CD4-positive, alpha-beta T cell treated with Interleukin-15 for 4 hours (primary cell): ENCODE measurements around the gene IL17B.
A peak's percentile ranks its signal among the peaks of the same experiment; 100 is the strongest.
"Not testable (repeated sequence)": the region's sequence is repeated elsewhere in the genome, so short reads cannot be mapped to it uniquely, and the experiment has no call there.

Experiments
- DNase-seq: peaks from one replicate; pipeline ENCODE4 v3.0.0-alpha.2; 2020; ENCODE audit warnings: low spot score

Gene IL17B

GRCh38 chr5:149400304-149400703 lies 21.2 kb upstream of the IL17B start:
- DNase-seq = no peak

DNA sequence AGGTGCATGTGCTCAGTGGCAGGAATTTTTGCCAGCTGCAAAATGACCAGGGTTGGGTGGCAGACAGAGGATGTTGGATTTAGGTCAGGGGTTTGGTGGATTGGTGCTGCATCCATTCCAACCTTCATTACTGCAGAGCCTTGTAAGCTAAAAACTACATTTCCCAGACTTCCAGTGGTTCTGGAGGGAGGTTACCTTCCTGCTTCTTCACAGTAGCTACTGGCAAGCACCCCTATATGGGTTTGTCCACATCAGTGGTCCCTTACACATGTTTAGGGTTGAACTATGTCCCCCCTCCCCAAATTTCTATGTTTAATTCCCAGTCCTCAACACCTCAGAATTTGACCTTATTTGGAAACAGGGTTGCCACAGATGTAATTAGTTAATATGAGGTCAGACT lies 20.7 kb upstream of the IL17B start:
- no peak for DNase-seq

DNA sequence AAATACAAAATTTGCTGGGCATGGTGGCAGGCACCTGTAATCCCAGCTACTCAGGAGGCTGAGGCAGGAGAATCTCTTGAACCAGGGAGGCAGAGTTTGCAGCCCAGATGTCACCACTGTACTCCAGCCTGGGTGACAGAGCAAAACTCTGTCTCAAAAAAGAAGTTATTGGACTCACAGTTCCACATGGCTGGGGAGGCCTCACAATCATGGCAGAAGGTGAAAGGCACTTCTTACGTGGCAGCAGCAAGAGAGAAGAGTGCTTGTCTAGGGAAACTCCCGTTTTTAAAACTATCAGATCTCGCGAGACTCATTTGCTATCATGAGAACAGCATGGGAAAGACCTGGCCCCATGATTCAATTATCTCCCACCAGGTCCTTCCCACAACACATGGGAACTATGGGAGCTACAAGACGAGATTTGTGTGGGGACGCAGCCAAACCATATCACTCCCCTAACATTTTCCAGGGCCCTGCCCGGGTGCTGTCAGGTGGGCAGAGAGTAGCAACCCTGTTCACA lies 19.7 kb upstream of the IL17B start:
- not testable (repeated sequence) for DNase-seq

DNA sequence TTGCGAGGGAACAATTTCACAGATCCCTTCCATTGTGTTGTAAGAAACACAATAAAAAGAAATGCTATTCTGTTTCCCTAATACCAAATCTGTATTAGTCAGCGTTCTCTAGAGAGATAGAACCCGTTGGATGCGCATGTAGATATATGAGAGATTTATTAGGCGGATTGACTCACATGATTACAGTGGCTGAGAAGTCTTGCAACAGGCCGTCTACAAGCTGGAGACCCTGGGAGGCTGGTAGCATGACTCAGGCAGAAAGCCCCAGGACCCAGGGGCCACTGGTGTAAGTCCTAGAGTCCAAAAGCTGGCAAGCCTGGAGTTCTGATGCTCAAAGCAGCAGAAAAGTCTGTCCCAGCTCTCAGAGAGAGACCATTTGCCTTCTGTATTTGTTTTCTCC lies 18.4 kb upstream of the IL17B start:
- DNase-seq = no peak

GRCh38 chr5:149394996-149395395 lies 15.9 kb upstream of the IL17B start:
- DNase-seq = not testable (repeated sequence)

GRCh38 chr5:149392718-149393117 lies 13.6 kb upstream of the IL17B start:
- no peak for DNase-seq

- DNase-seq = no peak
Observed at GRCh38 chr5:149391524-149391923, 12.4 kb upstream of the IL17B start.

DNA sequence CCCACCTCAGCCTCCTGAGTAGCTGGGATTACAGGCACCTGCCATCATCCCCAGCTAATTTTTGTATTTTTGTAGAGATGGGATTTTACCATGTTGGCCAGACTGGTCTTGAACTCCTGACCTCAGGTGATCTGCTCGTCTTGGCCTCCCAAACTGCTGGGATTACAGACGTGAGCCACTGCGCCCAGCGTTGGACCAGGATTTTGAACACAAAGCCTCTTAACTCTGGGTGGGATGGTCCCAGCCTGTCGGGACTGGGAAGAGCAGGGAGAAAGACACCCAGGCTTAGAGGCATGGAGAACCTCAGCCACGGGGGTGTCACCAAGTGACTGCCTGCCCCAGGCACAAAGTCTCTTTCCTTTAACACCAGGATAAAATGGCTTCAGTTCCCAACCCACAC lies 12.0 kb upstream of the IL17B start:
- DNase-seq = not testable (repeated sequence)

DNA sequence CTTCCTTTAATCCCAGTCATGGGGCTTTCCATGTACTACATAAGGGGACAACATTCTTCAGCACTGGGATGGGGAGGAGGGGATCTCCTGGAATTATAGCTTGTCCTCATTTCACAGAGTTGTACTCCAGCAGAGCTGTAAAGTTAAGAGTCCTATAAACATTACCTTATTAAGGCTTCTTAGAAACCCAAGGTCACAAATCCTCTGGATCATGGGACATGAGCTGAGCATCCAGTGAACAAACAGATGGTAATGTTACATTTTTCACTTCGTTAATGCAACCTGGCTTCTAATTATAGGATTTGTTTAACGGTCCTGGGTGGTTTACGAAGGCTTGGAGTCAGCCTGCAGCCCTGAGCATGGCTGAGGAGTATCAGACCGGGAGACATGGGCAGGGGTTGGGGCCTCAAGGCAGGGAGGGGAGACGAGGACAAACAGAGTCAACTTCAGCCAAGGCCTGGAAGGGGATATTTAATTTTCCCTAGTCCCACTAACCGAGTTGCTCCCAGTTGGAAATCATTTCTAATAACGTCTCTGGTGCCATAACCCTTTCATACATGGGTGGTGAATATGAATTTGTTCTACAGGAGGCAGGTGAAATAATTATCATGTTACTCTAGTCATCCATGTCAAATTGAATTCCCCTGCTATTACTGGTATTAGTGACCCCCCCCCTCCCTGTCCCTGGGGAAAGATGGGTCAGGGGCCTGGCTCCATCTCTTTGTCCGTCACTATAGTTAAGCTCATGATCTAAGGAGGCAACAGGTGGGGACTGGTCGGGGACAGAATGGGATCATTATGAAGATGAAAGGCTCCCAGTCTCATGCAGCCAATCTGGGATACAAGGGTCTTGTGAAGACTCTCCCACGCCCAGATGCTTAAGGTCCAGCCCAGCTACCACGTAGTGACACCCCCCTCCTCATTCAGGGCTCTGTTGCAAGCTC lies 10.7 kb upstream of the IL17B start:
- no peak for DNase-seq

DNA sequence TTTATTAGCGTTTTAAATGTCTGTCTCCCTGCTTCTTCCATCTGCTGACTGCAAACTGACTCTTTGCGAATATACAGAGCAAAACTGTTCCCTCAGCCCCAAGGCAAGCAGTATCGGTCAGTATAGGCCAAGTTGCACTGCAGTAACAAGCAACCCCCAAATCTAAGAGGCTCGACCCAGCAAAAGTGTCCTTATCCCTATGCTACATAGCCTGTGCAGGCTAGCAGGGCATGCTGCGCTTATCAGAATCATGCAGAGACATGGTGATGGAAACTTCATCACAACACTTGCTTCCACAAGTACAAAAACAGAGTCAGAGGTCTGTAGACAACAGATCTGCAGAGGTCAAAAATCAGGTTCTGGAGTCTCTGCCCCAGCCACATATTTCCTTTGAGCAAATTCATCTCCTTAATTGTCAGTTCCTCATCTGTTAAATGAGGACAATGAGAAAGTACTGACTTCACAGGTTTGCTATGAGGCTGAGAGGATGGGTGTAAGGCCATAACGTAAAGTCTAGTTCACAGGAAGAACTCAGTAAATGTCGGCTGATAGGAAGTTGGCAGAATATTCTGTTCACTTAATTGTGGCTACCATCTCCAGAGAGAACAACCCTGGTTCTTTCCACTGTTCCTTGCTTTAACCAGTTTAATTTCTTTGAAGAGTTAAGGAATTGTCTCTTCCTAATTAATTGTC lies 9.6 kb upstream of the IL17B start:
- no peak for DNase-seq

GRCh38 chr5:149387982-149388381 lies 8.9 kb upstream of the IL17B start:
- DNase-seq = no peak

GRCh38 chr5:149387081-149387631 lies 8.1 kb upstream of the IL17B start:
- no peak for DNase-seq

DNA sequence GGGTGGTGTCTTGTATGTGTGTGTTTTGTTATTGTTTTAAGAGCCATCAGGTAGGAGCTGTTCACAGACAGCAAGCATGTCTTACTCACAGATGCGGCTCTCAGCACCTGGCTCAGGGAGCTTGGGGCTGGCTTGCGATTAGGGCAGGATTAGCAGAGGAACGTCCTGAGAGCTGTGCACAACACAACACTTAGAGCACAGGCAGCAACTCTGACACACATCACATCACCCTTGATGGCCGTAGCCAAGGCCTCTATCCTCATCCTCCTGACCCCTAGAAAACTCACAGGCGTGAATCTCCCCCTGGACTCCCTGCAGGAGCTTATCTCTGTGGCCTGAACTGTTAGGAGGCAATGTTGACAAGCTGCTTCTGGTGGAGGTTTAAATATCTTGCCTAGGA lies 7.1 kb upstream of the IL17B start:
- DNase-seq = no peak

- no peak for DNase-seq
Observed at GRCh38 chr5:149383399-149383798, 4.3 kb upstream of the IL17B start.

DNA sequence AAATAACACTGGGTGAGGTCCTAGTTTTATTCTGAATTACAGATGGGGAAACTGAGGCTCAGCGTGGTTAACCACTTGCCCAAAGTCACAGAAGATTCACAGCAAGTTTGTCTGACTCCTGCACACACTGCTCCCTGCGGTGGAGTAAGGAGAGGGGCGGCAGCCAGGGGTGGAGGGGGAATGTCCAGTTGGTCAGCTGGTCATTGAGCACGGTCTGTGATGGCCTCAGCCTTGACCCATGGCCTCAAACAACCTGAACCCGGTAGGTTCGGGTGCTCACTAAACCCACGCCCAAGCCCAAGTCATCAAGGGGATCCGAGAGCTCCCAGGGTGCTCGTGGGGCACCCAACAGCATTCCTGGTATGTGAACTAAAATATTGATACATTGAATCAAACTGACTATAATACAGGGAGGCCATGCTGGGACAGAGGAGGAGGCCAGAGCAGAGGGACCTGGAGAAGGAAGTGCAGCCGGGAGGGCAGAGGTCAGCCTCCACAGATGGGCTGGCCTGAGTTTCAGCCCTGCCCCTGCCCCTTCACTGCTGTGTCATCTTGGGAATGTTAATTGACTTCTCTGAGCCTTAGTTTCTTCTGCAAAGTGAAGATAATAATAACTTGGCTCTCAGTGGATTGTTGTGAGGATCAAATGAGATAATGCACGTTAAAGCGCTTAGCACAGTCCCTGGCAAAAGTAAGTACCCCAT lies 3.6 kb upstream of the IL17B start:
- no peak for DNase-seq

DNA sequence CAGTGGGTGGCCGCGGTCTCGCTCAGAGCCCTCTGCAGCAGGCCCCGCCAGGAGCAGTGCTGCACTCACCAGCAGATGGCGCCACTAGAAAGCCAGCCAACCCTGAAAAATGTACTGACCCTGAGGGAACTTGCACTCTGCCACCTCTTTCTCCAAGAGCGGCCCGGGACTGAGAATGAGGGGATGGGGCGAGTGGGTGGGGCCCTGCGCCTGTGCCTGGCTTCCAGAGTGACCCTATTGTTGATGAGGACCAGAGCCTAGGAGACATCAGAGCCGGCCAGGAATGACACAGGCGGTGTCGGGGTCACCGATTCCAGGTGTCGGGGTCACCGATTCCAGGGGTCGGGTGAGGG lies 2.9 kb upstream of the IL17B start:
- peak; percentile 69 for DNase-seq

GRCh38 chr5:149381261-149381985 lies 2.3 kb upstream of the IL17B start:
- DNase-seq = no peak

- DNase-seq = no peak
Observed at GRCh38 chr5:149380466-149381121, 1.5 kb upstream of the IL17B start.

DNA sequence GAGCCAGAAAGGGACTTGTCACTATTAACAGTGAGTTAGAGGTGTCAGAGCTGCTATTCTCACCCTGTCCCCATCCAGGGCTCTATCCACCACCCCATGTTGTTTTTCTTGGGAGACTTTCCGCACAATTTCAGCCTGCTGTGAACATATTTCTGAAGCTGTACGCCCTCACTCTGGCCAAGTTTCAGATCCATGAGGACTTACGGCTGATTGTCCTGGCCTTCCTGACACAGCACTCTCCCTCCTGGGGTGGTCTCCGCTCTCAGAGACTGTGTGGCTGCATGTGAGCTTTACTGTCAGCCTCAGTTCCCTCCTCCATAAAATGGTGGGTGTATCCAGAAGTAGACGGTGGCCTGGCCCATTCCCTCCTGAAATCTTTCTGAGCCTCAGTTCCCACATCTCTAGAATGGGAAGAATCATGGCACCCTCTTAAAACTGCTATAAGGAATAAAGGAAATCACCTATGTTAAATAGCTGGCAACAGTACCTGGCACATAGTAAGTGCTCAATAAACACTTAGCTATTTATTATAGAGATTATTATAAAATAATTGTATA lies 804 bp upstream of the IL17B start:
- no peak for DNase-seq

GRCh38 chr5:149378241-149378820 lies 761 bp downstream of the IL17B start:
- DNase-seq = no peak
